ENCODE measurements around the gene C13orf46.

DNA sequence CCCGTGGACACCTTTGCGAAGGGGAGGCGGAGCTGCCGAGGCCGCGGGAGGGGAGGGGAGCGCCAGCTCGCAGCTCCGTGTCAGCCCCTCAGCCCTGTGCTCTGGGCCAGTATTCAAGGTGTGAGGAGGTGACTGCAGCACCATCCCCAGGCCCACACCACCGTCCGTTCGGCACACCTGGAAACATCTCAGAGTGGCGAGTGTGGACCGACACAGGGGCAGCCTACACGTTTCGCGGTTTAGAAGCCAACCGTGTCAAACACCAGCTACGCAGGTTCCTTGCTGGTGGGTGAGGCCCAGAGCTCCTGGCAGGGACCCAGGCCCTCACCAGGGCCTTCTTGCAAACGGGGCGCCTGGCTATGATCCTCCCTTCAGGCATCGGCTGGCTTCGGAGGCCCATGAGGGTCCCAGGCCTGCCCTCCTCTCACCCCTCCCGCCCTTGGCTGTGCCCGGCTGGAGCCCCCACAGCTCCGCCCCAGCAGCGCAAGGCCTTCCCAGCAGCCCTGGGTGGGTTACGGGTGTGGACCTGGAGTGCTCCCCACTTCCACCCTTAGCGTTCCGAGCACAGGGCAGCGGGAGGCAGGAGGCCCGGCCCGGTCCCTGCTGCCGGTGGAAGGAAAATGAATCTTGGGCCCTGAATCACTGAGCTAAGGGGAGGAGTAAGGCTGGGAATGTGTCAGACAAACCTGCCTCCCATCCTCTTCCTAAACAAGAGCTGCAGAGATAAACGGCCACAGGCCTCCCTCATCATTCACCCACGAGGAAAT, 1.2 kb downstream of the C13orf46 start:
- TF ChIP-seq CTCF (IDR thresholded peaks at IDR 0.05) (no peak), EZH2 (IDR thresholded peaks at IDR 0.05) (no peak)
